GM13976 (cell line): ENCODE measurements around the gene ANXA11.

Source experiments
- DNase-seq: peaks from one replicate; pipeline ENCODE4 v3.0.0; 2012; ENCODE audit warnings: low spot score
- in situ Hi-C: fragments of 300-500 bp; cut with MboI; formaldehyde crosslinking; loops from one replicate; pipeline ENCODE4 v1.12.0; 2022; ENCODE audit warnings: low sequenced_read_pairs, mixed read lengths, inconsistent platforms; ENCODE audit not compliant: unreplicated experiment
- TF ChIP-seq, protein P1 (sequence below): IDR thresholded peaks from 2 replicates; pipeline ENCODE4 v1.5.1; 2012; ENCODE audit warnings: borderline replicate concordance, mild to moderate bottlenecking; ENCODE audit not compliant: insufficient read depth; ENCODE audit errors: extremely low read depth, missing control alignments, control extremely low read depth

Gene ANXA11

DNA sequence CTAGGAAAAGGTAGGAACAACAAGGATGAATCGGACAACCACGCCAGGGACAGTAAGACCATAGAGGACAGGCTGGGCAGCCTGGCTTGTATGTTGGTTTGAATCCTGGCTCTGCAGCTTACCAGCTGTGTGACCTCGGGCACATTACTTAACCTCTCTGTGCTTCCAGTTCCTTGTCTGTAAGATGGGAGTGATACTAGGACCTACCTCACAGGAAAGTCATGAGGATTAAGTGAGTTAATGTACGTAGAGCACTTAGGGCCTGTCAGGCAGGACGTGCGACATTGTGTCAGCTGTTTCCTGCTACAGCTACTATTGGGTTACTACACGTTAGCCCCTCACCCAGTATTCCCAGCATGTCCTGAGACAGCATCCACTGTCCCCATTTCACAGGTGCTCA, 40.7 kb downstream of the ANXA11 start:
- DNase-seq: no peak
- TF ChIP-seq, protein P1, sequence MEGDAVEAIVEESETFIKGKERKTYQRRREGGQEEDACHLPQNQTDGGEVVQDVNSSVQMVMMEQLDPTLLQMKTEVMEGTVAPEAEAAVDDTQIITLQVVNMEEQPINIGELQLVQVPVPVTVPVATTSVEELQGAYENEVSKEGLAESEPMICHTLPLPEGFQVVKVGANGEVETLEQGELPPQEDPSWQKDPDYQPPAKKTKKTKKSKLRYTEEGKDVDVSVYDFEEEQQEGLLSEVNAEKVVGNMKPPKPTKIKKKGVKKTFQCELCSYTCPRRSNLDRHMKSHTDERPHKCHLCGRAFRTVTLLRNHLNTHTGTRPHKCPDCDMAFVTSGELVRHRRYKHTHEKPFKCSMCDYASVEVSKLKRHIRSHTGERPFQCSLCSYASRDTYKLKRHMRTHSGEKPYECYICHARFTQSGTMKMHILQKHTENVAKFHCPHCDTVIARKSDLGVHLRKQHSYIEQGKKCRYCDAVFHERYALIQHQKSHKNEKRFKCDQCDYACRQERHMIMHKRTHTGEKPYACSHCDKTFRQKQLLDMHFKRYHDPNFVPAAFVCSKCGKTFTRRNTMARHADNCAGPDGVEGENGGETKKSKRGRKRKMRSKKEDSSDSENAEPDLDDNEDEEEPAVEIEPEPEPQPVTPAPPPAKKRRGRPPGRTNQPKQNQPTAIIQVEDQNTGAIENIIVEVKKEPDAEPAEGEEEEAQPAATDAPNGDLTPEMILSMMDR: no peak
- in situ Hi-C loops: no loop called here

DNA sequence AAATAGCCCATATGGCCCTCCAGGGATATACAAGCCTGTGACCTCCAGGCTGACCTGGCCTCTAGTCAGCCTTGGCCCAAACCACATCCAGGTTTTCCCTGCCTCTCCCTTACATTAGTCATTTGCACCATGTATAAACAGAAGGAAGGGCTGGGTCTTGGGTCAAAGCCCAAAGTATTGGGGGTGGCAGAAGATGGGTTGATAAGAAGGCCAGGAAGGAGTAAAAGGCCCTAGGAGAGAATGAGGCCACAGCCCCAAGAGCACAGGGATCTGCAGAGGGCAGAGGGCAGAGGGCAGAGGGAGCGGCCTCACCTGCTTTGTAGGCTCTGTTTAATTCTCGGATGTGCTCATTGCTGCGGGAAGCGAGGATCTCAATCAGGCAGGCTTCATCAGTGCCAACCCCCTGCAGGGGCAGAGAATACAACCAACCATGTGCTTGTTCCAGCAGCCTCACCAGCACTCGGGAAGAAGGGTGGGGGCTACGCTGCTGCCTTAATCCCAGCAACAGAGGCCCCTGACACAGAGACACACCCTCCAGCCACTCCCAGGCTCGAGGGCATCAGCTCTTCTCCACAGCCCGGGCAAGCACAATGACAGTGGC, 41.5 kb downstream of the ANXA11 start:
- DNase-seq: no peak
- in situ Hi-C loops: no loop called here
- TF ChIP-seq, protein P1: no peak

DNA sequence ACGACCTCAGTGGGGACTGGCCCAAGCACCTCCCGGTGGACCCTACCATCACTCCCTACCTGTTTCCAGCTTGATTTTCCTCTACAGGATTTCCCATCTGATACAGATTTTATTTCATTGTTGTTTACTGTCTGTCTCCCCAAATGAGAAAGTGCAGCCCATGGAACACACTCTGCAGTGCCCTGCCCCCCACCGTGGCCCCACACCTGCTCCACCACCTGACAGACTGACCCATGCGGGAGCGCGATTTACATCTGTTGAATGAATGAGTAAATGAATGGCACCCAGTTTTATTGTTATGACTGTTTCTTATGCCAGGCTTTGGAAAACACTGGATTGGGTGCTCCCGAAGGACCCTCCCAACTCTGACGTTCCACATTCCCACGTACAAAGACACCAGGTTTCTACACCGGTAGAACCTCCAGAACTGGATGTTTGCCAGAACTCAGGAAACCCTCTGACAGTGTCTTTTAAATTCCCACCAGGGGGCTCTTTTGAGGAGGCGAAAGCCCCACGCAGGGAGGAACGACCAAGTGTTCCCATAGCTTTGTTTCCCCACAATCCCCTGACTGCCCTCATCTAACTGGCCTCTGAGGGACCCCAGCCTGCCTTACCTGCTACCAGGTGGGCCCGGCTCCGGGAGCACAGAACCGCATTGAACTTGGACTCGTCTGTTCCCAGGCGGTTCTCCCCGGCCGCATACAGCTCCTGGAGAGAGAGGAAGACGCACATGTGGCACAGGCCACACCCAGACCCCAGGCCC, 43.8 kb downstream of the ANXA11 start:
- TF ChIP-seq, protein P1: no peak
- DNase-seq: no peak
- in situ Hi-C loops: no loop called here

DNA sequence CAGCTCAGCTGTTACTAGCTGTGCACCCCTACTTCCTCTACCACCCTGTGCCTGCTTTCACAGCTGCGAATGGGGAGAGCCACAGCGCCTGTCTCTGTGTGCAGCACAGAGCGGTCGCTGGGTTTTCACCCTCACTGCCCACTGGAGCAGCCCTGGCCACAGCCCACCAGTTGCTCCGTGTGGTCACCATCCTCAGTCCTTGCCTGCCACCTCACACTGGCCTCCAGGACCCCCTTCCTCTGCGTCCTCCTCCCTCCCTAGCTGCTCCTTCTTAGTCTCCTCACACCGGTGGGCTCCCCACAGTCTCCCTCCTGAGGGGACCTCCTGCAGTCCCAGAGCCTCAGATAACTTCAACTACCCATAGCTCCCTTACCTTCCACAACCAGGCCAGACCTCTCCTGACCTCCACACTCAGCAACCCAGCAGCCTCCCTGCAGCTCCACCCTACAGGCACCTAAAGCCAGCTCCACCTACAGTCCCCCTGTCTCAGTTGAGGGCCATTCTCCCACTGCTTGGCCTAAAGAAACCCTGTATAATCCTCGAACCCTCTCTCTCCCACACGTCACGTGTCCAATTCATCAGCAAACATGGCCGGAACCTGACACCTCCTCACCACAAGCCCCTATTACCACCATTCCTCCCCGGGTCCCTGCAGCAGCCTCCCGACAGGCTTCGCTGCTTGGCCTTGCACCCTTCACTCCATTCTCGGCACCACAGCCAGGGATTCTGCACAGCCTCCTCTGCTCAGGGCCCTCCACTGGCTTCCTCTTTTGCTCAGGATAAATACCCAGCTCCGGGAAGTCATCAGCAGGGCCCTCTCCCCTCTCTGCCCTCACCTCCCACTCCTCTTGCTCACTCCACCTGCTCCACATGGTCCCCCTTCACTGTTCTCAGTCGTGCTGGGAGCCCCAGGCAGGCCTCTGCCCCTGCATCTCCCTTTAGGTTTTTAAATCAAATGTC, 44.7 kb downstream of the ANXA11 start:
- in situ Hi-C loops: no loop called here
- TF ChIP-seq, protein P1: no peak

DNA sequence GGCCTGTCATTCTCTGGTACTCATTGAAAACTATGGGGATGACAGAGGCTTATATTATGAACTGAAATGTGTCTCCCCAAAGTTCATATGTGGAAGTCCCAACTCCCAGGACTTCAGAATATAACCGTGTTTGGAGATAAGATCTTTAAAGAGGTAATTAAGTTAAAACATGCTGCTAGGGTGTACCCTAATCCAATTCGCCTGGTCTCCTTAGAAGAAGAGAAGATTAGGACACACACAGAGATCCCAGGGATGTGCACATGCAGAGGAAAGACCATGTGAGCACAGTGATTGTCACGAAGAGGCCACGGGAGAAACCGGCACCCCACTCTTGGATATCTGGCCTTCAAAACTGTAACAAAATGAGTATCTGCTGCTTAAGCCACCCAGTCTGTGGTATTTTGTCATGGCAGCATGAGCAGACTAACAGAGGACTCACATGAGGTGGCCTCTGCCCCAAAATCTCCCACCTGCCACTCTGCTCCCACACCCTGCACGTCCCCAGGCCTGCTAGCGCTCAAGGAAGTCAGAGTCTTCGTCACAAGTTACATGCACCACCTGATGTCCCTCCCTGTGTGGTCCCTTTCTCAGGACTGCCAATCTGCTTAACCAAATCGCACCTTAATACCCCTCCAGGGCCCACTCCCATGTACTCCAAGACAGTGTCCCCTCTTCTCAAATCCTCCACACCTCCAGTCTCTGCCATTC, 46.0 kb downstream of the ANXA11 start:
- DNase-seq: no peak
- in situ Hi-C loops: loop anchor here (10.0 kb wide), 1 partner anchor 65 kb away; no protein-coding TSS in a partner anchor
- TF ChIP-seq, protein P1: no peak

More for the DNA sequence above, 44.7 kb downstream of the ANXA11 start:
- DNase-seq: no peak
